HG03457 (cell line): ENCODE results near the gene TNS1.

ENCODE experiments used
- ATAC-seq: cut with Tn5 transposase; IDR thresholded peaks from one replicate; pipeline ENCODE4 v1.9.1; 2021; ENCODE audit warnings: moderate number of reproducible peaks; ENCODE audit not compliant: unreplicated experiment

TNS1 gene

GRCh38 chr2:217932803-217933616 lies 69.8 kb downstream of the TNS1 start:
- ATAC-seq = no peak

GRCh38 chr2:217931846-217932560 lies 70.8 kb downstream of the TNS1 start:
- ATAC-seq = no peak

- no peak for ATAC-seq
Measured at GRCh38 chr2:217930761-217931563, 71.8 kb downstream of the TNS1 start.

- no peak for ATAC-seq
Measured at GRCh38 chr2:217929757-217930707, 72.8 kb downstream of the TNS1 start.

- no peak for ATAC-seq
Measured at GRCh38 chr2:217929272-217929671, 73.5 kb downstream of the TNS1 start.

GRCh38 chr2:217928324-217929181 lies 74.2 kb downstream of the TNS1 start:
- ATAC-seq = no peak

- no peak for ATAC-seq
Measured at GRCh38 chr2:217927601-217928323, 75.0 kb downstream of the TNS1 start.

- ATAC-seq = no peak
Measured at GRCh38 chr2:217926801-217927200, 76.0 kb downstream of the TNS1 start.

- ATAC-seq = no peak
Measured at GRCh38 chr2:217924346-217924901, 78.4 kb downstream of the TNS1 start.

- ATAC-seq = no peak
Measured at GRCh38 chr2:217923007-217923686, 79.6 kb downstream of the TNS1 start.

GRCh38 chr2:217922101-217923006 lies 80.4 kb downstream of the TNS1 start:
- ATAC-seq = no peak

GRCh38 chr2:217920879-217921603 lies 81.8 kb downstream of the TNS1 start:
- no peak for ATAC-seq

- no peak for ATAC-seq
Measured at GRCh38 chr2:217919781-217920351, 82.9 kb downstream of the TNS1 start.

- ATAC-seq = no peak
Measured at GRCh38 chr2:217919204-217919603, 83.6 kb downstream of the TNS1 start.

- ATAC-seq = no peak
Measured at GRCh38 chr2:217918308-217919024, 84.3 kb downstream of the TNS1 start.
